NB4 (cell line): Measurements from ENCODE around the gene HLA-C.
"Not testable (repeated sequence)": the region's sequence is repeated elsewhere in the genome, so short reads cannot be mapped to it uniquely, and the experiment has no call there.

ENCODE experiments used
- DNase-seq: peaks from one replicate; pipeline ENCODE4 v3.0.0; 2010; ENCODE audit warnings: low read depth
- H3K4me3 ChIP-seq: one replicate; pipeline ENCODE4 v1.5.1; 2011; ENCODE audit warnings: mild to moderate bottlenecking, low read depth, low read length, moderate library complexity
- MAX ChIP-seq: IDR thresholded peaks from 2 replicates; pipeline ENCODE4 v1.6.1; 2011; ENCODE audit warnings: low read depth, low read length
- MYC ChIP-seq: IDR thresholded peaks from 2 replicates; pipeline ENCODE4 v1.6.1; 2011; ENCODE audit warnings: low read depth, low read length
- POLR2A ChIP-seq: IDR thresholded peaks from 2 replicates; pipeline ENCODE4 v1.6.1; 2011; ENCODE audit warnings: mild to moderate bottlenecking; ENCODE audit not compliant: insufficient read length; ENCODE audit errors: extremely low read depth
- TF ChIP-seq, protein P1 (sequence below): IDR thresholded peaks from one replicate; pipeline ENCODE4 v1.5.1; 2012; ENCODE audit warnings: low read depth, low read length

The HLA-C gene

DNA sequence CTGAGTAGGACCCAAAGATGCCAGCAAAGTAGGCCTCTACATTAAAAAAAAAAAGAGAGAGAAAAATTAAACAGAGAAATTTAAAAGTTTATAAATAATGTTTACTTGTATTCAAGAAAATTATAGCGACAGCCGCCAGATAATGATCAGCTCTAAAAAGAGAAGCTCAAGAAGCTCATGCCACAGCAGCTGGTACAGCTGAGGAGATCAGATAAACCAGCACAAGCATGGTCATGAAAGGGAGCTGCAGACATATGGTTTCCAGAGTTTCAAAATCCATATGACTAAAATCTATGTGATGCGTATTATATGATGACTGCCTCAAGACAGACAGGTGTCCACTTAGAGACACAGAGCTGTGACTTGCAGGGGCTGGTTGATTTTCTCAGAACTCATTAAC is 13.6 kb upstream of the HLA-C start:
- peak; percentile 15 for DNase-seq
- TF ChIP-seq MYC: no peak
- TF ChIP-seq, protein P1, sequence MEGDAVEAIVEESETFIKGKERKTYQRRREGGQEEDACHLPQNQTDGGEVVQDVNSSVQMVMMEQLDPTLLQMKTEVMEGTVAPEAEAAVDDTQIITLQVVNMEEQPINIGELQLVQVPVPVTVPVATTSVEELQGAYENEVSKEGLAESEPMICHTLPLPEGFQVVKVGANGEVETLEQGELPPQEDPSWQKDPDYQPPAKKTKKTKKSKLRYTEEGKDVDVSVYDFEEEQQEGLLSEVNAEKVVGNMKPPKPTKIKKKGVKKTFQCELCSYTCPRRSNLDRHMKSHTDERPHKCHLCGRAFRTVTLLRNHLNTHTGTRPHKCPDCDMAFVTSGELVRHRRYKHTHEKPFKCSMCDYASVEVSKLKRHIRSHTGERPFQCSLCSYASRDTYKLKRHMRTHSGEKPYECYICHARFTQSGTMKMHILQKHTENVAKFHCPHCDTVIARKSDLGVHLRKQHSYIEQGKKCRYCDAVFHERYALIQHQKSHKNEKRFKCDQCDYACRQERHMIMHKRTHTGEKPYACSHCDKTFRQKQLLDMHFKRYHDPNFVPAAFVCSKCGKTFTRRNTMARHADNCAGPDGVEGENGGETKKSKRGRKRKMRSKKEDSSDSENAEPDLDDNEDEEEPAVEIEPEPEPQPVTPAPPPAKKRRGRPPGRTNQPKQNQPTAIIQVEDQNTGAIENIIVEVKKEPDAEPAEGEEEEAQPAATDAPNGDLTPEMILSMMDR: no peak
- H3K4me3 ChIP-seq: no peak overlapping the region

DNA sequence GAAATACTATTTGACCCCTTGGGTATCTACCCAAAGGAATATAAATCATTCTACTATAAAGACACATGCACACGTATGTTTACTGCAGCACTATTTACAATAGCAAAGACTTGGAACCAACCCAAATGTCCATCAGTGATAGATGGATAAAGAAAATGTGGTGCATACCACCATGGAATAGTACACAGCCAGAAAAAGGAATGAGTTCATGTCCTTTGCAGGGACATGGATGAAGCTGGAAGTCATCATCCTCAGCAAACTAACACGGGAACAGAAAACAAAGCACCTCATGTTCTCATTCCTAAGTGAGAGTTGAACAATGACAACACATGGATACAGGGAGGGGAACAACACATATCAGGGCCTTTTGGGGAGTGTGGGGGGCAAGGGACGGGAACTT is 7.8 kb upstream of the HLA-C start:
- DNase-seq, H3K4me3 ChIP-seq: not testable (repeated sequence)

- peak overlapping the region; percentile 58 for H3K4me3 ChIP-seq
- TF ChIP-seq POLR2A (no peak), MYC (no peak), MAX (no peak)
- TF ChIP-seq, protein P1: no peak
- no peak for DNase-seq
Observed at GRCh38 chr6:31272836-31273626, 1.1 kb upstream of the HLA-C start.

DNA sequence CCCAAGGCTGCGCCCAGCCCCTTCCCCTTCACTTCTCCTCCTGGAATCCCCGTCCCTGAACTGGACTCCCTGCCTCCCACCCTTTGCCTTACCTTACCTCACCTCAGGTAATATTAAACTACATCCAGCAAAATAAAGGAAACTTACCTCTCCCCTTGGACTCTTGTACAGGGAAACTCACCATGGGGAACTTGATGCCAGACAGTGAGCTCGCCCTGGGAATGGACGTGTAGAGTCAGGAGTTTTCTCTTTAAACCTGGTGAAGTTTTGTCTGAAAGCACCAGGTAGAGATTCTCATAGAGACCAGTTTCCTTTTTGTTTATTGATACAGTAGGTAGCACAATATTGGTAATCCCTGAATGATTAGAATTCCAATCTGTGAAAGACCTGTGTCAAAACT is 544 bp upstream of the HLA-C start:
- H3K4me3 ChIP-seq: peak overlapping the region; percentile 58
- TF ChIP-seq MYC: 0 out of 2 replicates have a peak, but pooled peaks have one; percentile 1
- TF ChIP-seq, protein P1: no peak
- DNase-seq: peak; percentile 14

- DNase-seq: peak; percentile 43
- H3K4me3 ChIP-seq: peak overlapping the region; percentile 58
- TF ChIP-seq MYC (no peak), POLR2A (no peak), MAX (no peak)
- TF ChIP-seq, protein P1: no peak
Observed at GRCh38 chr6:31270788-31271640, 878 bp downstream of the HLA-C start.

GRCh38 chr6:31268836-31269235 is 3.1 kb downstream of the HLA-C start:
- no peak for DNase-seq
- no peak for TF ChIP-seq POLR2A
- no peak overlapping the region for H3K4me3 ChIP-seq

GRCh38 chr6:31268369-31268765 is 3.5 kb downstream of the HLA-C start:
- no peak for DNase-seq
- H3K4me3 ChIP-seq: no peak overlapping the region
- TF ChIP-seq MYC: no peak
- TF ChIP-seq MAX: no peak
